Measurements from ENCODE around the gene LAMP1.

The LAMP1 gene

GRCh38 chr13:113351514-113352026 lies 54.5 kb downstream of the LAMP1 start:
- H3K4me3 Mint-ChIP-seq = no peak overlapping the region

GRCh38 chr13:113353254-113353653 lies 56.2 kb downstream of the LAMP1 start:
- H3K36me3 Mint-ChIP-seq = no peaks in the 10 kb centered on the region
- DNase-seq (ENCODE audit: low spot score in 2 of 2) (no peak), ATAC-seq (no peak)
- H3K9me3 Mint-ChIP-seq = no peaks in the 10 kb centered on the region
- no peak overlapping the region for H3K4me3 Mint-ChIP-seq
- no peak overlapping the region for H3K27ac Mint-ChIP-seq
- no peaks in the 10 kb centered on the region for H3K4me1 Mint-ChIP-seq

More at GRCh38 chr13:113351514-113352026, 54.5 kb downstream of the LAMP1 start:
- DNase-seq (ENCODE audit: low spot score in 2 of 2) (no peak), ATAC-seq (no peak)
- Mint-ChIP-seq H3K27ac (no peak overlapping the region), H3K4me1 (no peaks in the 10 kb centered on the region), H3K36me3 (no peaks in the 10 kb centered on the region), H3K9me3 (no peaks in the 10 kb centered on the region)

GRCh38 chr13:113354831-113355610 lies 58.0 kb downstream of the LAMP1 start:
- H3K9me3 Mint-ChIP-seq = no peaks in the 10 kb centered on the region
- no peak for ATAC-seq
- no peaks in the 10 kb centered on the region for H3K4me1 Mint-ChIP-seq
- H3K4me3 Mint-ChIP-seq = no peak overlapping the region
- DNase-seq (ENCODE audit: low spot score in 2 of 2) = no peak
- H3K36me3 Mint-ChIP-seq = no peaks in the 10 kb centered on the region
- H3K27ac Mint-ChIP-seq = no peak overlapping the region

- Mint-ChIP-seq H3K9me3 (no peaks in the 10 kb centered on the region), H3K4me1 (no peaks in the 10 kb centered on the region)
Observed at GRCh38 chr13:113355621-113356020, 58.6 kb downstream of the LAMP1 start.

GRCh38 chr13:113356596-113356995 lies 59.6 kb downstream of the LAMP1 start:
- ATAC-seq (no peak), DNase-seq (ENCODE audit: low spot score in 2 of 2) (no peak)

More at GRCh38 chr13:113355621-113356020, 58.6 kb downstream of the LAMP1 start:
- ATAC-seq (no peak), DNase-seq (ENCODE audit: low spot score in 2 of 2) (no peak)
- Mint-ChIP-seq H3K4me3 (no peak overlapping the region), H3K36me3 (no peaks in the 10 kb centered on the region), H3K27ac (no peak overlapping the region)

GRCh38 chr13:113357529-113357928 lies 60.5 kb downstream of the LAMP1 start:
- no peak for ATAC-seq
- Mint-ChIP-seq H3K36me3 (peaks cover 2% of the 10 kb centered on the region), H3K9me3 (no peaks in the 10 kb centered on the region), H3K4me3 (no peak overlapping the region), H3K4me1 (no peaks in the 10 kb centered on the region), H3K27ac (no peak overlapping the region)
- no peak for DNase-seq (ENCODE audit: low spot score in 2 of 2)

More at GRCh38 chr13:113356596-113356995, 59.6 kb downstream of the LAMP1 start:
- no peak overlapping the region for H3K4me3 Mint-ChIP-seq
- no peaks in the 10 kb centered on the region for H3K4me1 Mint-ChIP-seq
- no peaks in the 10 kb centered on the region for H3K9me3 Mint-ChIP-seq
- H3K36me3 Mint-ChIP-seq = no peaks in the 10 kb centered on the region
- H3K27ac Mint-ChIP-seq = no peak overlapping the region

GRCh38 chr13:113358653-113359190 lies 61.7 kb downstream of the LAMP1 start:
- H3K9me3 Mint-ChIP-seq = no peaks in the 10 kb centered on the region
- H3K4me3 Mint-ChIP-seq = no peak overlapping the region
- ATAC-seq (no peak), DNase-seq (ENCODE audit: low spot score in 2 of 2) (no peak)
- H3K4me1 Mint-ChIP-seq = no peaks in the 10 kb centered on the region
- no peak overlapping the region for H3K27ac Mint-ChIP-seq
- H3K36me3 Mint-ChIP-seq = peaks cover 6% of the 10 kb centered on the region

GRCh38 chr13:113359571-113359970 lies 62.5 kb downstream of the LAMP1 start:
- DNase-seq (ENCODE audit: low spot score in 2 of 2) = no peak
- H3K9me3 Mint-ChIP-seq = no peaks in the 10 kb centered on the region
- H3K4me1 Mint-ChIP-seq = no peaks in the 10 kb centered on the region
- H3K36me3 Mint-ChIP-seq = peaks cover 6% of the 10 kb centered on the region
- H3K4me3 Mint-ChIP-seq = no peak overlapping the region
- no peak overlapping the region for H3K27ac Mint-ChIP-seq
- ATAC-seq = no peak

- peaks cover 2% of the 10 kb centered on the region for H3K4me1 Mint-ChIP-seq
- no peak for ATAC-seq
- H3K27ac Mint-ChIP-seq = no peak overlapping the region
- H3K4me3 Mint-ChIP-seq = no peak overlapping the region
- no peak for DNase-seq (ENCODE audit: low spot score in 2 of 2)
- H3K9me3 Mint-ChIP-seq = no peaks in the 10 kb centered on the region
- peaks cover 6% of the 10 kb centered on the region for H3K36me3 Mint-ChIP-seq
Observed at GRCh38 chr13:113360446-113360845, 63.4 kb downstream of the LAMP1 start.

GRCh38 chr13:113361406-113361805 lies 64.4 kb downstream of the LAMP1 start:
- no peak for DNase-seq (ENCODE audit: low spot score in 2 of 2)
- Mint-ChIP-seq H3K9me3 (no peaks in the 10 kb centered on the region), H3K36me3 (peaks cover 6% of the 10 kb centered on the region), H3K27ac (no peak overlapping the region), H3K4me1 (peaks cover 6% of the 10 kb centered on the region), H3K4me3 (no peak overlapping the region)
- peak; percentile 44 for ATAC-seq

GRCh38 chr13:113364311-113364889 lies 67.4 kb downstream of the LAMP1 start:
- Mint-ChIP-seq H3K4me1 (peaks cover 6% of the 10 kb centered on the region), H3K27ac (no peak overlapping the region), H3K9me3 (no peaks in the 10 kb centered on the region), H3K4me3 (peak overlapping the region; percentile 58), H3K36me3 (peaks cover 6% of the 10 kb centered on the region)
- DNase-seq (ENCODE audit: low spot score in 2 of 2) (no peak), ATAC-seq (no peak)

GRCh38 chr13:113364901-113365582 lies 68.0 kb downstream of the LAMP1 start:
- Mint-ChIP-seq H3K4me1 (peaks cover 6% of the 10 kb centered on the region), H3K4me3 (peak overlapping the region; percentile 58), H3K27ac (no peak overlapping the region), H3K9me3 (no peaks in the 10 kb centered on the region), H3K36me3 (peaks cover 6% of the 10 kb centered on the region)
- ATAC-seq (no peak), DNase-seq (ENCODE audit: low spot score in 2 of 2) (no peak)

GRCh38 chr13:113365583-113365970 lies 68.5 kb downstream of the LAMP1 start:
- Mint-ChIP-seq H3K27ac (no peak overlapping the region), H3K4me1 (peaks cover 6% of the 10 kb centered on the region), H3K36me3 (peaks cover 6% of the 10 kb centered on the region), H3K9me3 (no peaks in the 10 kb centered on the region), H3K4me3 (peak overlapping the region; percentile 58)
- ATAC-seq = no peak
- no peak for DNase-seq (ENCODE audit: low spot score in 2 of 2)

GRCh38 chr13:113365971-113366588 lies 69.0 kb downstream of the LAMP1 start:
- H3K4me1 Mint-ChIP-seq = peaks cover 6% of the 10 kb centered on the region
- ATAC-seq (peak; percentile 6), DNase-seq (ENCODE audit: low spot score in 2 of 2) (no peak)
- peaks cover 6% of the 10 kb centered on the region for H3K36me3 Mint-ChIP-seq
- no peak overlapping the region for H3K27ac Mint-ChIP-seq
- no peaks in the 10 kb centered on the region for H3K9me3 Mint-ChIP-seq
- peak overlapping the region; percentile 58 for H3K4me3 Mint-ChIP-seq

- no peaks in the 10 kb centered on the region for H3K9me3 Mint-ChIP-seq
- H3K36me3 Mint-ChIP-seq = peaks cover 6% of the 10 kb centered on the region
- H3K4me1 Mint-ChIP-seq = peaks cover 6% of the 10 kb centered on the region
- no peak overlapping the region for H3K27ac Mint-ChIP-seq
- no peak overlapping the region for H3K4me3 Mint-ChIP-seq
- no peak for DNase-seq (ENCODE audit: low spot score in 2 of 2)
- no peak for ATAC-seq
Observed at GRCh38 chr13:113367020-113367560, 70.1 kb downstream of the LAMP1 start.

Data from stimulated activated effector memory CD8-positive, alpha-beta T cell treated with anti-CD3 and anti-CD28 coated beads, Interleukin-12 subunit alpha, Interleukin-12 subunit beta, amount 100 ng/mL, for 72 hours (primary cell).